ENCODE measurements around the gene FAM200B.

Gene FAM200B

GRCh38 chr4:15716115-15716514 is 34.5 kb downstream of the FAM200B start:
- DNase-seq (ENCODE audit: low read depth): no peak
- TF ChIP-seq, protein P1, sequence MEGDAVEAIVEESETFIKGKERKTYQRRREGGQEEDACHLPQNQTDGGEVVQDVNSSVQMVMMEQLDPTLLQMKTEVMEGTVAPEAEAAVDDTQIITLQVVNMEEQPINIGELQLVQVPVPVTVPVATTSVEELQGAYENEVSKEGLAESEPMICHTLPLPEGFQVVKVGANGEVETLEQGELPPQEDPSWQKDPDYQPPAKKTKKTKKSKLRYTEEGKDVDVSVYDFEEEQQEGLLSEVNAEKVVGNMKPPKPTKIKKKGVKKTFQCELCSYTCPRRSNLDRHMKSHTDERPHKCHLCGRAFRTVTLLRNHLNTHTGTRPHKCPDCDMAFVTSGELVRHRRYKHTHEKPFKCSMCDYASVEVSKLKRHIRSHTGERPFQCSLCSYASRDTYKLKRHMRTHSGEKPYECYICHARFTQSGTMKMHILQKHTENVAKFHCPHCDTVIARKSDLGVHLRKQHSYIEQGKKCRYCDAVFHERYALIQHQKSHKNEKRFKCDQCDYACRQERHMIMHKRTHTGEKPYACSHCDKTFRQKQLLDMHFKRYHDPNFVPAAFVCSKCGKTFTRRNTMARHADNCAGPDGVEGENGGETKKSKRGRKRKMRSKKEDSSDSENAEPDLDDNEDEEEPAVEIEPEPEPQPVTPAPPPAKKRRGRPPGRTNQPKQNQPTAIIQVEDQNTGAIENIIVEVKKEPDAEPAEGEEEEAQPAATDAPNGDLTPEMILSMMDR (IDR thresholded peaks at IDR 0.05; ENCODE audit: insufficient read depth, low read depth, low read length, missing control alignments): no peak
- no peak overlapping the region for H3K4me3 ChIP-seq (ENCODE audit: low read depth, low read length)

- H3K4me3 ChIP-seq (ENCODE audit: low read depth, low read length): no peak overlapping the region
- no peak for DNase-seq (ENCODE audit: low read depth)
- TF ChIP-seq, protein P1 (IDR thresholded peaks at IDR 0.05; ENCODE audit: insufficient read depth, low read depth, low read length, missing control alignments): no peak
Observed at GRCh38 chr4:15717086-15717485, 35.5 kb downstream of the FAM200B start.

- no peak for DNase-seq (ENCODE audit: low read depth)
- TF ChIP-seq, protein P1 (IDR thresholded peaks at IDR 0.05; ENCODE audit: insufficient read depth, low read depth, low read length, missing control alignments): no peak
- no peak overlapping the region for H3K4me3 ChIP-seq (ENCODE audit: low read depth, low read length)
Observed at GRCh38 chr4:15717657-15718416, 36.2 kb downstream of the FAM200B start.

DNA sequence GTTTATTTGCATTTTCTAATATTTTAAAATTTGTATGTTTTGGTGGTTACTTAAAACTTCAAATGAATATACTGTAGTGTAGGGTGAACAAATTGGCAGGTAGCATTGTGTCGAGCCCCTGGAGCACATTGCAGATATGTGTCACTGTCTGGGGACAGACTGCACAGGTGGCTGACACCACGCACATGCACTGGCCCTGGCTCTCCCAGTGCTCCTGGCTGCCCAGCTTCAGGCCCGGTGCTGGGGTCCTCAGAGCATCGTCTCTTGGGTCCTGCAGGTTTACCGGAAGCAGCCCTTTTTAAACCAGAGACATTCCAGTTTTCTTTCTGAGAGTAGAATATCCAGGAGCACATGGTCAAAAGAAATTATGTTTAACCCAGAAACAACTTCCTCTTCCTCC is 36.8 kb downstream of the FAM200B start:
- TF ChIP-seq, protein P1 (IDR thresholded peaks at IDR 0.05; ENCODE audit: insufficient read depth, low read depth, low read length, missing control alignments): no peak
- DNase-seq (ENCODE audit: low read depth): no peak
- H3K4me3 ChIP-seq (ENCODE audit: low read depth, low read length): no peak overlapping the region

DNA sequence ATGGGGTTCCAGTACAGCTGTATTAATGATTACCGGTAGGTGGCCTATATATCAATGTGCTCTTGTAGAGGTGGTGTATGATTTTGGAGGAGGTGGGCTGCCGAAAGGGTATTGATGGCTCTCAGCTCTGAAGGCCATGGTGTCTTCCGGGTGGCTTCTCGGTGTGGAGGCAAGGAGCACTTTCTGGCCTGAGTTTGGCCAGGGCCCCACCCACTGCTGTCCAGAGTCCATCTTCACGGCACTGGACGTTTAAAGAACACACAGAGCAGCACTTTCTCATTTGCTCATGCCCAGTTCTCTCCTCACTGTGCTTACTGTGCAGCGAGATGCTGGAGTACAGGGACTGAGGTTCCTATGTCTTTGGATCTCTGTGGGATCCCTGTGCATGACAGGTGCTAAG is 37.3 kb downstream of the FAM200B start:
- no peak for DNase-seq (ENCODE audit: low read depth)

GRCh38 chr4:15719506-15719905 is 37.9 kb downstream of the FAM200B start:
- no peak overlapping the region for H3K4me3 ChIP-seq (ENCODE audit: low read depth, low read length)
- TF ChIP-seq, protein P1 (IDR thresholded peaks at IDR 0.05; ENCODE audit: insufficient read depth, low read depth, low read length, missing control alignments): no peak
- DNase-seq (ENCODE audit: low read depth): no peak

More for the DNA sequence above, 37.3 kb downstream of the FAM200B start:
- TF ChIP-seq, protein P1 (IDR thresholded peaks at IDR 0.05; ENCODE audit: insufficient read depth, low read depth, low read length, missing control alignments): no peak
- no peak overlapping the region for H3K4me3 ChIP-seq (ENCODE audit: low read depth, low read length)

GRCh38 chr4:15720851-15721250 is 39.2 kb downstream of the FAM200B start:
- TF ChIP-seq, protein P1 (IDR thresholded peaks at IDR 0.05; ENCODE audit: insufficient read depth, low read depth, low read length, missing control alignments): no peak
- no peak overlapping the region for H3K4me3 ChIP-seq (ENCODE audit: low read depth, low read length)
- DNase-seq (ENCODE audit: low read depth): no peak
